Measurements from ENCODE around the gene WDR45. TPM values are rescaled to one million over a fixed set of nuclear protein-coding genes. Genes with fewer than 3 reads are reported as not detected.
"Not testable (repeated sequence)": the region's sequence is repeated elsewhere in the genome, so short reads cannot be mapped to it uniquely, and the experiment has no call there.

The WDR45 gene
- total RNA-seq, result 100 to 1,000 TPM; 112 to 124 TPM
- polyA plus RNA-seq, result 10 to 100 TPM; 42.4 to 57.2 (median 43.3) TPM
- total RNA-seq, result 23.9 to 58.2 (median 31.8) reads per million in 6 experiments

GRCh38 chrX:49079489-49080428 is at the start of gene WDR45:
TSS of gene WDR45 (minus strand) at chrX:49079887. CDS start at chrX:49078095, 1,792 bp downstream.
- ATAC-seq, result peak; percentile 83 to 84
- POLR2A ChIA-PET, result interaction anchor here (0.6 to 3.0 kb wide), 16 partner anchors 9 to 343 kb away, joined by 3 to 27 read pairs (median 4); partner anchors contain the start of genes GPKOW, GRIPAP1, OTUD5 and TFE3
- H3K9me3 Mint-ChIP-seq, result peaks cover 0 to 3% (median 0%) of the 10 kb centered on the region in 9 donors
- peak; percentile 47 to 86 (median 66) for DNase-seq
- H3K4me3 Mint-ChIP-seq, result peak within 1 kb of the TSS; percentile 88 to 97 (median 92)
- H3K27me3 Mint-ChIP-seq, result no peaks in the 10 kb centered on the region
- H3K27ac Mint-ChIP-seq, result peak within 1 kb of the TSS; percentile 95 to 100 (median 98)
- peaks cover 0 to 12% (median 0%) of the 10 kb centered on the region in 3 donors for H3K36me3 Mint-ChIP-seq
- peaks cover 10 to 13% (median 11%) of the 10 kb centered on the region in 4 donors for H3K4me1 Mint-ChIP-seq

GRCh38 chrX:49129427-49129826 is 49.7 kb upstream of the WDR45 start:
- Mint-ChIP-seq H3K36me3 (no peaks in the 10 kb centered on the region), H3K4me1 (no peaks in the 10 kb centered on the region), H3K9me3 (peaks cover 0 to 2% (median 0%) of the 10 kb centered on the region in 9 donors), H3K4me3 (no peak overlapping the region), H3K27me3 (no peaks in the 10 kb centered on the region), H3K27ac (no peak overlapping the region)
- no peak for DNase-seq
- ATAC-seq, result no peak
- POLR2A ChIA-PET, result no interaction called here

GRCh38 chrX:49127742-49128258 is 48.1 kb upstream of the WDR45 start:
- H3K27me3 Mint-ChIP-seq, ATAC-seq, POLR2A ChIA-PET, H3K36me3 Mint-ChIP-seq, H3K9me3 Mint-ChIP-seq, DNase-seq, H3K4me3 Mint-ChIP-seq, H3K27ac Mint-ChIP-seq: not testable (repeated sequence)
- peaks cover 7 to 14% (median 10%) of the 10 kb centered on the region in 4 donors for H3K4me1 Mint-ChIP-seq

GRCh38 chrX:49122499-49122898 is 42.8 kb upstream of the WDR45 start:
- ATAC-seq, result no peak
- H3K9me3 Mint-ChIP-seq, result no peaks in the 10 kb centered on the region
- DNase-seq, result no peak
- POLR2A ChIA-PET, result interaction anchor here (1.7 kb wide), 1 partner anchor 42 kb away, joined by 11 read pairs; the partner anchor contains the start of gene WDR45
- peak overlapping the region in 6 of 10 donors; percentile 92 to 97 (median 94) for H3K27ac Mint-ChIP-seq
- peaks cover 15 to 41% (median 33%) of the 10 kb centered on the region in 4 donors for H3K4me1 Mint-ChIP-seq
- no peaks in the 10 kb centered on the region for H3K27me3 Mint-ChIP-seq
- H3K4me3 Mint-ChIP-seq, result peak overlapping the region; percentile 93 to 98 (median 95)
- peaks cover 0 to 37% (median 4%) of the 10 kb centered on the region in 3 donors for H3K36me3 Mint-ChIP-seq

- ATAC-seq (no peak), DNase-seq (no peak)
- no peaks in the 10 kb centered on the region for H3K9me3 Mint-ChIP-seq
- H3K27me3 Mint-ChIP-seq, result no peaks in the 10 kb centered on the region
- H3K36me3 Mint-ChIP-seq, result peaks cover 0 to 53% (median 13%) of the 10 kb centered on the region in 3 donors
- peak overlapping the region in 5 of 10 donors; percentile 3 to 50 (median 41) for H3K4me3 Mint-ChIP-seq
- peaks cover 18 to 55% (median 48%) of the 10 kb centered on the region in 4 donors for H3K4me1 Mint-ChIP-seq
- POLR2A ChIA-PET, result no interaction called here
- H3K27ac Mint-ChIP-seq, result peak overlapping the region in 3 of 10 donors; percentile 12 to 31 (median 13)
These were observed 40.4 kb upstream of the WDR45 start for GRCh38 chrX:49120091-49120490.

GRCh38 chrX:49117581-49117980 is 37.9 kb upstream of the WDR45 start:
- Mint-ChIP-seq H3K27me3 (no peaks in the 10 kb centered on the region), H3K36me3 (peaks cover 0 to 61% (median 19%) of the 10 kb centered on the region in 3 donors), H3K27ac (peak overlapping the region; percentile 80 to 95 (median 89)), H3K4me3 (peak overlapping the region; percentile 72 to 91 (median 88)), H3K9me3 (no peaks in the 10 kb centered on the region), H3K4me1 (peaks cover 12 to 43% (median 36%) of the 10 kb centered on the region in 4 donors)
- ATAC-seq (no peak), DNase-seq (no peak)
- POLR2A ChIA-PET, result no interaction called here

- Mint-ChIP-seq H3K9me3 (no peaks in the 10 kb centered on the region), H3K4me1 (peaks cover 11 to 34% (median 30%) of the 10 kb centered on the region in 4 donors), H3K27ac (peak overlapping the region in 4 of 10 donors; percentile 50 to 63 (median 59)), H3K36me3 (peaks cover 0 to 64% (median 19%) of the 10 kb centered on the region in 3 donors), H3K4me3 (peak overlapping the region in 9 of 10 donors; percentile 3 to 90 (median 72)), H3K27me3 (no peaks in the 10 kb centered on the region)
- ATAC-seq (no peak), DNase-seq (no peak)
- POLR2A ChIA-PET, result no interaction called here
These were observed 37.0 kb upstream of the WDR45 start for GRCh38 chrX:49116716-49117115.

GRCh38 chrX:49116076-49116475 is 36.4 kb upstream of the WDR45 start:
- Mint-ChIP-seq H3K27me3 (no peaks in the 10 kb centered on the region), H3K4me3 (peak overlapping the region in 3 of 10 donors; percentile 25 to 90 (median 57)), H3K27ac (peak overlapping the region in 4 of 10 donors; percentile 44 to 63 (median 56)), H3K9me3 (no peaks in the 10 kb centered on the region), H3K36me3 (peaks cover 0 to 58% (median 19%) of the 10 kb centered on the region in 3 donors), H3K4me1 (peaks cover 10 to 31% (median 26%) of the 10 kb centered on the region in 4 donors)
- no peak for DNase-seq
- ATAC-seq, result no peak
- POLR2A ChIA-PET, result interaction anchor here (1.2 kb wide), 1 partner anchor 158 kb away, joined by 6 read pairs; no protein-coding TSS in a partner anchor

- H3K4me3 Mint-ChIP-seq, result no peak overlapping the region
- H3K27me3 Mint-ChIP-seq, result no peaks in the 10 kb centered on the region
- ATAC-seq (no peak), DNase-seq (no peak)
- H3K36me3 Mint-ChIP-seq, result peaks cover 0 to 59% (median 16%) of the 10 kb centered on the region in 3 donors
- no peak overlapping the region for H3K27ac Mint-ChIP-seq
- POLR2A ChIA-PET, result no interaction called here
- H3K4me1 Mint-ChIP-seq, result peaks cover 2 to 14% (median 7%) of the 10 kb centered on the region in 4 donors
- peaks cover 0 to 1% (median 0%) of the 10 kb centered on the region in 9 donors for H3K9me3 Mint-ChIP-seq
These were observed 32.1 kb upstream of the WDR45 start for GRCh38 chrX:49111791-49112190.

- H3K27ac Mint-ChIP-seq, result no peak overlapping the region
- DNase-seq, result no peak
These were observed 30.7 kb upstream of the WDR45 start for GRCh38 chrX:49110417-49110816.

GRCh38 chrX:49108641-49109040 is 29.0 kb upstream of the WDR45 start:
- DNase-seq (no peak), ATAC-seq (no peak)
- no peak overlapping the region for H3K27ac Mint-ChIP-seq
- no peak overlapping the region for H3K4me3 Mint-ChIP-seq
- peaks cover 0 to 1% (median 0%) of the 10 kb centered on the region in 9 donors for H3K9me3 Mint-ChIP-seq
- POLR2A ChIA-PET, result no interaction called here
- no peaks in the 10 kb centered on the region for H3K27me3 Mint-ChIP-seq
- H3K36me3 Mint-ChIP-seq, result peaks cover 0 to 40% (median 5%) of the 10 kb centered on the region in 3 donors
- H3K4me1 Mint-ChIP-seq, result peaks cover 0 to 3% (median 0%) of the 10 kb centered on the region in 4 donors

More at GRCh38 chrX:49110417-49110816, 30.7 kb upstream of the WDR45 start:
- ATAC-seq, result no peak
- Mint-ChIP-seq H3K9me3 (peaks cover 0 to 1% (median 0%) of the 10 kb centered on the region in 9 donors), H3K27me3 (no peaks in the 10 kb centered on the region), H3K4me1 (peaks cover 0 to 7% (median 0%) of the 10 kb centered on the region in 4 donors), H3K4me3 (no peak overlapping the region), H3K36me3 (peaks cover 0 to 46% (median 7%) of the 10 kb centered on the region in 3 donors)
- POLR2A ChIA-PET, result no interaction called here

GRCh38 chrX:49106930-49107329 is 27.2 kb upstream of the WDR45 start:
- no peaks in the 10 kb centered on the region for H3K27me3 Mint-ChIP-seq
- peak in 1 of 10 donors; percentile 18 for DNase-seq
- POLR2A ChIA-PET, result interaction anchor here (0.7 kb wide), 1 partner anchor 134 kb away, joined by 3 read pairs; no protein-coding TSS in a partner anchor

More at GRCh38 chrX:49106930-49107329, 27.2 kb upstream of the WDR45 start:
- Mint-ChIP-seq H3K9me3 (peaks cover 0 to 1% (median 0%) of the 10 kb centered on the region in 9 donors), H3K36me3 (peaks cover 0 to 28% (median 2%) of the 10 kb centered on the region in 3 donors), H3K27ac (no peak overlapping the region), H3K4me1 (peaks cover 0 to 3% (median under 1%) of the 10 kb centered on the region in 4 donors), H3K4me3 (no peak overlapping the region)
- ATAC-seq, result peak in 1 of 2 donors; percentile 40

Data from naive thymus-derived CD8-positive, alpha-beta T cell (primary cell).